ENCODE data around the gene MCC.

MCC gene

DNA sequence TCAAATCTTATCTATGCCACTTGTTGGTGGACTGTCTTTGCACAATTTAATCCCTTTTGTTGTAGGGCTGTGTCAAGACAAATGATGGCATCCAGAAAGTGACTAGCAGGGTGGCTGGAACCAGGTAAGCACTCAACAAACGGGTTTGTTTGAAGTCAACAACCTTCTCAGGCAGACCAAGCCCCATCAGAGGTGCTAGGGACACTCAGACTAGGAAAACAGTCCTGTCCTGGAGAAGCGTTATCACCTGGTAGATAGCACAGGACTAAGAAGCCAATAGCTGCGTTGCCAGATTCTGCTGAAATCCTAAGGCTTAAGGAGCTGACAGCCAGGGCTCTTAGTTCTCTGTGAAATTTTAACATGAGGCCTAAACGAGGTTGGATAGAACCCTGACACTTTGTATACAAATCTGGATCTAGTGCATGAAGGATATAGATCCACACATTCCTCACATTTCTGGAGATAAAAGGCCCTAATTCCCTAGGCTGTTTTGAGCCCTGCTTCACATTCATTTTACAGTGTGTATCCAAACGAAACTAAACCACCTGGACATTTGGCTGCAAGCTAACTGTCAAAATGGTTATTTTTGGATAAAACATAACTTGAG, 331.9 kb downstream of the MCC start:
- ATAC-seq: no peak

GRCh38 chr5:113153512-113154097, 334.6 kb downstream of the MCC start:
- ATAC-seq: no peak
- TF ChIP-seq OSR1 (CRISPR knock-in tag; IDR thresholded peaks at IDR 0.05): no peak
- TF ChIP-seq, protein P1, sequence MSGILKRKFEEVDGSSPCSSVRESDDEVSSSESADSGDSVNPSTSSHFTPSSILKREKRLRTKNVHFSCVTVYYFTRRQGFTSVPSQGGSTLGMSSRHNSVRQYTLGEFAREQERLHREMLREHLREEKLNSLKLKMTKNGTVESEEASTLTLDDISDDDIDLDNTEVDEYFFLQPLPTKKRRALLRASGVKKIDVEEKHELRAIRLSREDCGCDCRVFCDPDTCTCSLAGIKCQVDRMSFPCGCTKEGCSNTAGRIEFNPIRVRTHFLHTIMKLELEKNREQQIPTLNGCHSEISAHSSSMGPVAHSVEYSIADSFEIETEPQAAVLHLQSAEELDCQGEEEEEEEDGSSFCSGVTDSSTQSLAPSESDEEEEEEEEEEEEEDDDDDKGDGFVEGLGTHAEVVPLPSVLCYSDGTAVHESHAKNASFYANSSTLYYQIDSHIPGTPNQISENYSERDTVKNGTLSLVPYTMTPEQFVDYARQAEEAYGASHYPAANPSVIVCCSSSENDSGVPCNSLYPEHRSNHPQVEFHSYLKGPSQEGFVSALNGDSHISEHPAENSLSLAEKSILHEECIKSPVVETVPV (CRISPR knock-in tag; IDR thresholded peaks at IDR 0.05): no peak

More for the DNA sequence above, 331.9 kb downstream of the MCC start:
- TF ChIP-seq ZFP3 (CRISPR knock-in tag; IDR thresholded peaks at IDR 0.05) (no peak), SNAI2 (CRISPR knock-in tag; IDR thresholded peaks at IDR 0.05) (no peak), ARNTL (CRISPR knock-in tag; IDR thresholded peaks at IDR 0.05; ENCODE audit: borderline replicate concordance, low read depth) (no peak), PPARA (CRISPR knock-in tag; IDR thresholded peaks at IDR 0.05; ENCODE audit: borderline replicate concordance) (no peak), ZC3H10 (CRISPR knock-in tag; IDR thresholded peaks at IDR 0.05) (no peak)
- TF ChIP-seq, protein P2, sequence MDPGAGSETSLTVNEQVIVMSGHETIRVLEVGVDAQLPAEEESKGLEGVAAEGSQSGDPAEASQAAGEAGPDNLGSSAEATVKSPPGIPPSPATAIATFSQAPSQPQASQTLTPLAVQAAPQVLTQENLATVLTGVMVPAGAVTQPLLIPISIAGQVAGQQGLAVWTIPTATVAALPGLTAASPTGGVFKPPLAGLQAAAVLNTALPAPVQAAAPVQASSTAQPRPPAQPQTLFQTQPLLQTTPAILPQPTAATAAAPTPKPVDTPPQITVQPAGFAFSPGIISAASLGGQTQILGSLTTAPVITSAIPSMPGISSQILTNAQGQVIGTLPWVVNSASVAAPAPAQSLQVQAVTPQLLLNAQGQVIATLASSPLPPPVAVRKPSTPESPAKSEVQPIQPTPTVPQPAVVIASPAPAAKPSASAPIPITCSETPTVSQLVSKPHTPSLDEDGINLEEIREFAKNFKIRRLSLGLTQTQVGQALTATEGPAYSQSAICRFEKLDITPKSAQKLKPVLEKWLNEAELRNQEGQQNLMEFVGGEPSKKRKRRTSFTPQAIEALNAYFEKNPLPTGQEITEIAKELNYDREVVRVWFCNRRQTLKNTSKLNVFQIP (CRISPR knock-in tag; IDR thresholded peaks at IDR 0.05; ENCODE audit: borderline replicate concordance, low read depth): no peak

- no peak for ATAC-seq
- TF ChIP-seq ZNF8 (CRISPR knock-in tag; IDR thresholded peaks at IDR 0.05): no peak
- TF ChIP-seq ISL1 (CRISPR knock-in tag; IDR thresholded peaks at IDR 0.05): no peak
- TF ChIP-seq TSHZ2 (CRISPR knock-in tag; IDR thresholded peaks at IDR 0.05): no peak
- no peak for TF ChIP-seq BACH2 (CRISPR knock-in tag; IDR thresholded peaks at IDR 0.05; ENCODE audit: borderline replicate concordance)
- TF ChIP-seq ZFP30 (CRISPR knock-in tag; IDR thresholded peaks at IDR 0.05): no peak
- no peak for TF ChIP-seq ARNTL (CRISPR knock-in tag; IDR thresholded peaks at IDR 0.05; ENCODE audit: borderline replicate concordance, low read depth)
- TF ChIP-seq CSDC2 (CRISPR knock-in tag; IDR thresholded peaks at IDR 0.05): no peak
- TF ChIP-seq CREB5 (CRISPR knock-in tag; IDR thresholded peaks at IDR 0.05; ENCODE audit: low read depth): no peak
- TF ChIP-seq TCF4 (CRISPR knock-in tag; IDR thresholded peaks at IDR 0.05; ENCODE audit: borderline replicate concordance): no peak
- TF ChIP-seq, protein P1 (CRISPR knock-in tag; IDR thresholded peaks at IDR 0.05): no peak
- TF ChIP-seq ZFP3 (CRISPR knock-in tag; IDR thresholded peaks at IDR 0.05): no peak
- no peak for TF ChIP-seq TOX (CRISPR knock-in tag; IDR thresholded peaks at IDR 0.05; ENCODE audit: borderline replicate concordance)
- TF ChIP-seq ESRRG (CRISPR knock-in tag; IDR thresholded peaks at IDR 0.05): no peak
- TF ChIP-seq ZNF70 (CRISPR knock-in tag; IDR thresholded peaks at IDR 0.05): no peak
- TF ChIP-seq OSR1 (CRISPR knock-in tag; IDR thresholded peaks at IDR 0.05): no peak
- TF ChIP-seq, protein P2 (CRISPR knock-in tag; IDR thresholded peaks at IDR 0.05; ENCODE audit: borderline replicate concordance, low read depth): no peak
- no peak for TF ChIP-seq RARB (CRISPR knock-in tag; IDR thresholded peaks at IDR 0.05)
Measured at GRCh38 chr5:113152380-113152740, 335.9 kb downstream of the MCC start.
